GM18873 (cell line): ENCODE data around the gene STIMATE.

Experiments used
- ATAC-seq: cut with Tn5 transposase; IDR thresholded peaks from one replicate; pipeline ENCODE4 v1.9.1; 2021; ENCODE audit warnings: mild to moderate bottlenecking, moderate library complexity, moderate number of reproducible peaks; ENCODE audit not compliant: unreplicated experiment, low FRiP score

The STIMATE gene

GRCh38 chr3:52843881-52844280 lies 53.5 kb downstream of the STIMATE start:
- no peak for ATAC-seq

GRCh38 chr3:52843108-52843865 lies 54.1 kb downstream of the STIMATE start:
- ATAC-seq = no peak

DNA sequence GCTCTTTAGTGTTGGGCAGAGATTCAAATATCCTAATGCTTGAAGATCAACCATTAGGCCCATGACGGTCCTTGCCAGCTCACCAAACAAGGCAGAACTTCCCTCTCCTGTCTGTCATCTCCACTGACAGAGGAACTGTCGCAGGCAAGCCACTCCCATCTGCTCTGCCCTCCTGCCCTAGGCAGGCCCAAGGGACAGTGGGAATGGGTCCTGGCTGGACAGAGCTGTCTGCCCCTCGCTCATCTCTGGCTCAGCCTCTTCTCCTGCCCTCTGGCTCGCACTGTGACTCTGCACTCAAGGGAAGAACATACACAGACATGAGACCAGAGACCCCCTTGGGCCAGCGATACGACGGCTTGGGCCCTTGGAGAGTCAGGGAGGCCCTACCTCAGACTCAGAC lies 54.9 kb downstream of the STIMATE start:
- no peak for ATAC-seq

DNA sequence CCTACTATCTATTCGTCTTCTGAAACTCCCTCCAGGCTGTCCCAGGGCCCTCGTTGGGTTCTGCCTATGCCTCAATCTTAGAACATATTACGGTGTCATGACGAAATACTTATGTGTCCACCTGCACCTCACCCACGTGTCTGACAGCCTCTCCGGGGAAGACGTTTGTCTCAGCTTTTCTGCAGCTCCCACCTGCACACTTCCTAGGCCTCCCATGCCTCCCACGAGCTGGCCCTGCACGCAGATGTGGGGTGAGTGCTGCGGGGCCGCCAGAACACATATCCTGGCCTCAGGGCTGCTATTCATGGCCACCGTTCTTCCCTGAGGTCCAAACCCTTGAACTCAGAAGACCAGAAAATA lies 55.4 kb downstream of the STIMATE start:
- no peak for ATAC-seq

GRCh38 chr3:52841211-52841980 lies 56.0 kb downstream of the STIMATE start:
- no peak for ATAC-seq

DNA sequence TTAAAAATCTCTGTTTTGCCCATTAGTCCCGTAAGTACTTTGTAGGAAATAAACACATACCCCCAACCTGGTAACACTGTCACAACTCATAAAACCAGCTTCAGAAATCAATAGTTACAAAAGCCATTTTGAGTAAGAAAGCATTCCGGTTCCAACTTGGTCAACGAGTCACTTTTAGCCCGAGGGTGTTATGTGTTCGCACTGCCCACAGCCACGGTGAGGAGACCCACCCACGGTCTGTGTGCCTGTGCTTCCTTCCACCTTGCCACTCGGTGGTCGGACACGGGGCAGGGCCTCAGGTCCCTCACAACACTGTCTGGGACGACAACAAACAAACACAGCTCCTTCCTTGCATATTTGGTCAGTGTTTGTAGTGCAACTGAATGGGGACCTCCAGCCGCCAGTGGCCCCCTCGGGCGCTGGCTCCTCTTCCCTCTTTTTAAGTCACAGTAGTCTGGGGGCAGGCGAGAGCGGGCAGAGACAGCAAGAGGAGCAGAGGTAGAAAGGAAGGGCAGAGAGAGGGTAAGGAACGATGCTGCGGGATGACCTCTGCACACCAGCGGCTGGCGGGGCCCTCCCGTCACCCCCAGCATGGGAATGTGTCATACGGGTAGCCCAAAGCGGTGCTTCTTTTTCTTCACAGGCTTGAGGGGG lies 57.3 kb downstream of the STIMATE start:
- no peak for ATAC-seq

GRCh38 chr3:52839268-52839575 lies 58.1 kb downstream of the STIMATE start:
- ATAC-seq = no peak

DNA sequence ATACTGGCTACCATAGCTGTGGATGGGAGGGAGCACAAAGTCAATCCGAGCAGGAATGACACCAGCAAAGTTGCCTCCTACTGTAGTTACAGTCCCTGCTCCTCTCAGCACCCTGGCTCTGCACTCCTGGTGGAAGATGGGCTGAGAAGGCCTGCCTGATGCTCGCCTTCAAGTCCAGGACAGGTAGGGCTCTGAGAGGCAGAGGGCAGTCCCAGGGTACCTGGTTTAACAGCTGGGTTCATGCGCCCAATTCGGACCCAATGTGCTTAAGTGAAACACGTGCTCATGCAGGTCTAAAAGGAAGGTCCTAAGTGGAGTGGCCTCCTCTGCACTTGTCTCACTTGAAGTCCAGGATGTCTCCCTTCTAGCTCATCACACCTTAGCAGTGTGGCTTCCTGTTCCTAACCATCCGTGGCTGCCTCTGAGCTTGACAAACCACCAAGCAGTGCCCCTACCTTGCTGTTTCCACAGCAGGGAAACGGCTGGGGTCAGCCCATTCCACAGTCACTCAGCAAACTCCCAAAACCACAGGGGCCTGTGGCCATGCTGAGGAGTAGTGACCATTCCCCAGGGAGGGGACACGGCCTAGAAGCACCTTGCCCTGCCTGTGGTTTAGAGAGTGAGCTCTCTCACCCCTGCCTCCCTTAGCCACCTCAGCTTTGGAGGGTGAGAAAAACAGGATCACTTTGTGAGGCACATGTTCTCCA lies 58.6 kb downstream of the STIMATE start:
- ATAC-seq = no peak

GRCh38 chr3:52836986-52837385 lies 60.4 kb downstream of the STIMATE start:
- ATAC-seq = no peak

DNA sequence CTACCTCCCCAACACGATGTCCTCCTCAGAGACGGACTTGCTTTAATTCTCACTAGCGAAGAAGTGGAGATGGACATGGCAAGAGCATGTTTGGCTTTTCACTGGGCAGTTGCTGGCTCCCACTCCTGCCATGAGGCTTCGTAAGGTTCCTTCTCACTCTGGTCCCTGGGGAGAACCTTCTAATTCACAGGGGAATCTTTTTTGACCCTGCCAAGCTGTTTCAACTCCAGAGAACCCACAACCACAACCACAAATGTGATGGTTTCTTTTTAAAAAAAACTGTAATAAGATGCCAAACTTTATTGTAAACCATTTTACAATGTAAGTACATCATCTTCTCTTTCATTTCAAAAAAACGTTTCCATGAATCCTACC lies 60.9 kb downstream of the STIMATE start:
- ATAC-seq = no peak

- no peak for ATAC-seq
These were observed 61.4 kb downstream of the STIMATE start for GRCh38 chr3:52835766-52836470.

- no peak for ATAC-seq
These were observed 62.4 kb downstream of the STIMATE start, which contains the start of gene MUSTN1 for GRCh38 chr3:52834871-52835501. MUSTN1 (minus strand) TSS chr3:52835019; CDS start chr3:52834948, 71 bp downstream.

GRCh38 chr3:52833202-52833601 lies 64.1 kb downstream of the STIMATE start:
- no peak for ATAC-seq

DNA sequence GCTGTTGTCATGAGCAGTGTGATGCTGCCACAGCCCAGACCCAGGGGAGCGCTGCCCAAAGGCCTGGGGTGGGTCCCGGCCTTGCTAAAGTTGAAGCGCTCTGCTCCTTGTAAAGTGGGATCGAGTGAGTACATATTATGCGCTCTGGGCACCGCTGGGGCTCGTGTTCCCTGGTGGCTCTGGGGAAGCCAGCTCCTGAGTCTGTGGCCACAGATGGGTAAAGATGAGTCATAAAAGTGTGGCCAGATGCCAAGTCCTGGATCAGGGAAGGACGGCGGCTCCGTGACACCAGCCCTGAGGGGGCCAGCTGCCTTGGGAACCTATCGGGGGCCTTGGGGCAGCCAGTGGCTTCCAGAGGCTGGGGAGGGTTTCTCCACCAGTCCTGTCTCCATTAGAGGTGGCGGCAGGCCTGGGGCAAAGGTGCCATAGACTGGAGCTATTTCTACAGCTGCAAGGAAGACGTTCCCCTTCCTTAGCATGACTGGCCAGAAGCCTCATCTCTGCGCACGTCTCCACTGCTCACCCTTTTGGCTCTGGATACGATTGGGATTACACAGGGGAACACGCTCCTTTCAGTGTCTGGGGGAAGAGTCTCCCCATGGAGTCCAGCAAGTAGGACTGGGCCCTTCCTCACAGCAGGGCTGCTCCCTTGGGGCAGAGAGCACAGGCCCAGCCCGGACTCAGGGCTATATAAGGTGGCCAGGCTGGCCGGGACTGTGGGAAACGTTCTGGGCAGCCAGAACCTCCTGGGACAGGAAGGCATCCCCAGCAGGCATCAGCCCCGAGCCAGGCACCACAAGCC lies 65.6 kb downstream of the STIMATE start:
- no peak for ATAC-seq

DNA sequence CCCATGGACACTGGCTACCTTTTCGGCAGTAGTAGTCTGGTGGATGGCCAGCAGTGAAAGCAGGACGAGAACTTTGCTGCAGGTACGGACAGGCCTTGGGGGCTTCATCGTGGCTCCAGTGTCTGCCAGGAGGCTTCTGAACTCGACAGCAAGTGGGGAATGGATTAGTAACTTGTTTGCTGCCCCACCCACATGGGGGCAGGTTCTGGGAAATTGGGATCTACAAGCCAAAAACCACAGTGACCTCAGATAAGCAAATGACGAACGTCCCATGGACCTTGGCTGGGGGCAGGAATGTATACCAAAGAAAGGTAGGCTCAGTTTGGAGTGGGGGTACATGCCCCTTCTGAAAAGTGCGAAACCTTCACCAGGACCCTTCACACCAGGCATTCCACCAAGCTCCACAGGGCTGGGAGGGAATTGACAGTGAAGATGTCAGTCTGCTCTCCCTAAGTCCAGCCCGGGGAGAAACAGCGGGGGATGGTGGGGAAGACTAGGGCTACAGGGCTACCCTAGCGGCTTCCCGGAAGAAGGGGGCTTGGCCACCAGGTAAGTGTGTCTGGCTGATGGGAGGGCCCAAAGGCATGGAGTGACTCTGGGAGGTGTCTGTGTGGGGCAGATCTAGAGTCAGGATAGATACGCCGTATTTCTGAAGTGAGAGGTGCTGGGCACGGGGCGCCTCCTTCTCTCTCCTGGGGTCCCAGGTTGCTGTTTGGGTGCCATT lies 66.7 kb downstream of the STIMATE start, which contains the start of gene ITIH4:
Gene ITIH4 (minus strand): TSS at position 138 of the 724 bp plus-strand sequence. CDS start 30 bp downstream, at position 108.
- no peak for ATAC-seq

GRCh38 chr3:52829906-52830463 lies 67.4 kb downstream of the STIMATE start:
- ATAC-seq = no peak

DNA sequence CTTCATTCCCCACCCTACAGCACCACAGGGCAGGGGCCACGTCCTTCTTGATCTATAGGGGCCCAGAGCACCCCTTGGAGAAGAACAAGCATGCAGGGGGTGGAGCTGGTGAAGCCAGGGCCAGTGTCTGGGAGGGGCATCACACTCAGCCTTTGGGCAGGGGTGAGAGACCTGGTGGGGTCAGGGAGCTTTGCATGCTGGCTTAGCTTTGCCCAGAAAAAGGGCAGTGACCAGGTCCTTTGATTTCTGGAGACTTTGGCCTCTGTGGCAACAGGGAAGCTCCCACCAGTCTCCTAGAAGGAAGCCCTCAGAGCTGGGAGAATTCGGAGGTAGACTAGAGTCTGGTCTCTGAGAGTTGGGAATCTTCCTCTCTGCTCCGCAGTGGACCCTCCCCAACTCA lies 67.9 kb downstream of the STIMATE start:
- no peak for ATAC-seq

GRCh38 chr3:52827866-52828376 lies 69.4 kb downstream of the STIMATE start:
- no peak for ATAC-seq
